PFSK-1 (cell line): ENCODE data around the gene PDE4B.

Source experiments
- FOXP2 ChIP-seq: optimal IDR thresholded peaks from 2 replicates; pipeline ENCODE3; 2011; ENCODE audit warnings: borderline replicate concordance, control low read depth, inconsistent platforms; ENCODE audit not compliant: insufficient read depth; ENCODE audit errors: extremely low read length, extremely low read depth
- TAF1 ChIP-seq: IDR thresholded peaks from 2 replicates; pipeline ENCODE4 v1.6.1; 2012; ENCODE audit warnings: low read length, control low read depth, borderline replicate concordance; ENCODE audit not compliant: insufficient read depth

DNA sequence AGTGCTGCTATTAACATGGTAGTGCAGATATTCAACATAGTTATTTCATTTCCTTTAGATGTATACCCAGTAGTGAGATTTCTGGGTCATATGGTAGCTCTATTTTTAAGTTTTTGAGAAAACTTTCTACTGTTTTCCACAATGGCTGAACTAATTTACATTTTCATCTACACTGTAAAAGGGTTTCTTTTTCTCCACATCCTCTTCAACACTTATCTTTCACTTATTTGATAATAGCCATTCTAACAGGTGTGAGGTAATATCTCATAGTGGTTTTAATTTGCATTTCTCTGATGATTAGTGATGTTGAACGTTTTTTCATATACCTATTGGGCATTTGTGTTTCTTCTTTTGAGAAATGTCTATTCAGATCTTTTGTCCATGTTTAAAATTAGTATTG lies 149.8 kb downstream of the PDE4B start:
- TF ChIP-seq FOXP2: no peak
- no peak for TF ChIP-seq TAF1
